ENCODE data around the gene DNMBP.
"Not testable (repeated sequence)": the region's sequence is repeated elsewhere in the genome, so short reads cannot be mapped to it uniquely, and the experiment has no call there.

The DNMBP gene

GRCh38 chr10:99965700-99966099 is 44.0 kb downstream of the DNMBP start:
- POLR2A ChIA-PET: no interaction called here
- no peak for TF ChIP-seq TARDBP (IDR thresholded peaks at IDR 0.05)
- TF ChIP-seq FOXM1 (IDR thresholded peaks at IDR 0.05; ENCODE audit: borderline replicate concordance): no peak
- no peak for TF ChIP-seq FOXA1 (IDR thresholded peaks at IDR 0.05)
- no peak for TF ChIP-seq SUZ12 (IDR thresholded peaks at IDR 0.05)
- TF ChIP-seq FOXK2 (IDR thresholded peaks at IDR 0.05): no peak
- no peak for TF ChIP-seq NFRKB (IDR thresholded peaks at IDR 0.05)
- no peak for TF ChIP-seq L3MBTL2 (conservative IDR thresholded peaks at IDR 0.05)
- no peak for DNase-seq (ENCODE audit: extremely low spot score)
- CTCF ChIA-PET: no interaction called here

DNA sequence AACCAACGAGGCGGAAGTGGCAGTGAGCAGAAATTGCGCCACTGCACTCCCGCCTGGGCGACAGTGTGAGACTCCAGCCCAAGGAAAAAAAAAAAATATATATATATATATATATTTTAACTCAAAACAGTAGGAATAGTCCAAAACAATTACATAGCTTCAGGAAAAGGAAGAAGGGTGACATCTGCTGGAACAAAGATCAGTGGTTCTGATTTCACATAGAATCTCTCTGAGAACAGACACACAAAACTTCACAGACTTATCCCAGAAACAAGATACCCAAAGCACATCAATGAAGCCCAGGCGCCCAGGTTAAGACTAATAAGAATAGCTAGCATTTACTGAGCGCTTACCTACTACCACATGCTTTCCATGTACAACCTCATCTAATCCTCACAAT is 45.0 kb downstream of the DNMBP start:
- ChIA-PET POLR2A (no interaction called here), CTCF (interaction anchor here (0.6 to 1.4 kb wide), 4 partner anchors 87 to 640 kb away, joined by 3 read pairs; no protein-coding TSS in a partner anchor)
- DNase-seq (ENCODE audit: extremely low spot score): no peak
- no peak for TF ChIP-seq L3MBTL2 (conservative IDR thresholded peaks at IDR 0.05)
- TF ChIP-seq CTBP1 (IDR thresholded peaks at IDR 0.05; ENCODE audit: borderline replicate concordance): no peak
- no peak for TF ChIP-seq ELF4 (IDR thresholded peaks at IDR 0.05)
- TF ChIP-seq BHLHE40 (IDR thresholded peaks at IDR 0.05; ENCODE audit: borderline replicate concordance): no peak
- no peak for TF ChIP-seq SUZ12 (IDR thresholded peaks at IDR 0.05)
- TF ChIP-seq HDGF (IDR thresholded peaks at IDR 0.05; ENCODE audit: borderline replicate concordance): no peak
- no peak for TF ChIP-seq PKNOX1 (IDR thresholded peaks at IDR 0.05)
- no peak for TF ChIP-seq NFRKB (IDR thresholded peaks at IDR 0.05)
- no peak for TF ChIP-seq SP1 (IDR thresholded peaks at IDR 0.05)
- no peak for TF ChIP-seq ARNT (IDR thresholded peaks at IDR 0.05)
- no peak for TF ChIP-seq TARDBP (IDR thresholded peaks at IDR 0.05)
- TF ChIP-seq LEF1 (IDR thresholded peaks at IDR 0.05; ENCODE audit: borderline replicate concordance): no peak
- no peak for TF ChIP-seq FOXA1 (IDR thresholded peaks at IDR 0.05)
- no peak for TF ChIP-seq ZNF384 (IDR thresholded peaks at IDR 0.05)
- TF ChIP-seq FOXM1 (IDR thresholded peaks at IDR 0.05; ENCODE audit: borderline replicate concordance): no peak
- no peak for TF ChIP-seq FOXK2 (IDR thresholded peaks at IDR 0.05)

- DNase-seq (ENCODE audit: extremely low spot score); POLR2A ChIA-PET; CTCF ChIA-PET: not testable (repeated sequence)
Measured at GRCh38 chr10:99963467-99964165, 46.1 kb downstream of the DNMBP start.

DNA sequence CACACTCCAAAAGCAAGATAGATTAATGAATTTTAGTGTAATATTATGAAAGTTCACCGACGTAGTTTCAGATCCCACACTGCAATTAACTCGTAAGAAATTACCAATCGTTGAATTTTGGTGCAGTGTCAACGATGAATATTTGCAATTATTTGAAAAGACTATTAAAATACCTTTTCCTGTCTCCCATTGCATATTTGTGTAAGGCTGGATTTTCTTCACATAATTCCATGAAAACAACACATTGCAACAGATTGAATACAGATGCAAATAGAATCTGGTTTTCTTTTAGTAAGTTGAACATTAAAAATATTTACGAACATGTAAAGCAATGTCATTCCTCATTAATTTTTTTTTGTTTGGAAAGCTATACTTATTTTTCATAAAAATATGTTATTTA is 50.9 kb downstream of the DNMBP start:
- CTCF ChIA-PET: interaction anchor here (0.6 kb wide), 1 partner anchor 99 kb away, joined by 3 read pairs; no protein-coding TSS in a partner anchor
- POLR2A ChIA-PET: no interaction called here
- no peak for DNase-seq (ENCODE audit: extremely low spot score)
- no peak for TF ChIP-seq L3MBTL2 (conservative IDR thresholded peaks at IDR 0.05)

DNA sequence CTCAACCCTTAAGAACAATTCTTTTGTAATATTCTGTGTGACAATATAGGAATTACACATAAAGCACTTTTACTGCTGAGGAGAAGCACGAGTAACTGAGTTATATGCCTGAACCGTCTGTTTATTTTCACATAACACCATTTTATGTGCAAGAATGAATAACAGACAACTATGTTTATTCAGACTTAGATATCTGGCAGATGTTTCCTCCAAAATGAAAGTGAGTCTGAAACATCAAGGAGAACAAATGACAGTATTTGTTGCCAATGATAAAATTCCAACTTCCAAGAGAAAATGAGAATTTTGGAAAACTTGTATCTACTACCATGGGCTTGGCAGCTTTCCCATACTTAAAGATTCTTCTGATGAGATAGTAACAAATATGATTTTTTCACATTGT is 51.4 kb downstream of the DNMBP start:
- ChIA-PET POLR2A (no interaction called here), CTCF (no interaction called here)
- TF ChIP-seq L3MBTL2 (conservative IDR thresholded peaks at IDR 0.05) (no peak), SP1 (IDR thresholded peaks at IDR 0.05) (no peak), SUZ12 (IDR thresholded peaks at IDR 0.05) (no peak), TARDBP (IDR thresholded peaks at IDR 0.05) (no peak), ZNF384 (IDR thresholded peaks at IDR 0.05) (no peak), ELF4 (IDR thresholded peaks at IDR 0.05) (no peak), FOXA1 (IDR thresholded peaks at IDR 0.05) (no peak), NFRKB (IDR thresholded peaks at IDR 0.05) (no peak), HDGF (IDR thresholded peaks at IDR 0.05; ENCODE audit: borderline replicate concordance) (no peak), FOXM1 (IDR thresholded peaks at IDR 0.05; ENCODE audit: borderline replicate concordance) (no peak), FOXK2 (IDR thresholded peaks at IDR 0.05) (no peak), BHLHE40 (IDR thresholded peaks at IDR 0.05; ENCODE audit: borderline replicate concordance) (no peak), CTBP1 (IDR thresholded peaks at IDR 0.05; ENCODE audit: borderline replicate concordance) (no peak), PKNOX1 (IDR thresholded peaks at IDR 0.05) (no peak), ARNT (IDR thresholded peaks at IDR 0.05) (no peak), LEF1 (IDR thresholded peaks at IDR 0.05; ENCODE audit: borderline replicate concordance) (no peak)
- no peak for DNase-seq (ENCODE audit: extremely low spot score)

DNA sequence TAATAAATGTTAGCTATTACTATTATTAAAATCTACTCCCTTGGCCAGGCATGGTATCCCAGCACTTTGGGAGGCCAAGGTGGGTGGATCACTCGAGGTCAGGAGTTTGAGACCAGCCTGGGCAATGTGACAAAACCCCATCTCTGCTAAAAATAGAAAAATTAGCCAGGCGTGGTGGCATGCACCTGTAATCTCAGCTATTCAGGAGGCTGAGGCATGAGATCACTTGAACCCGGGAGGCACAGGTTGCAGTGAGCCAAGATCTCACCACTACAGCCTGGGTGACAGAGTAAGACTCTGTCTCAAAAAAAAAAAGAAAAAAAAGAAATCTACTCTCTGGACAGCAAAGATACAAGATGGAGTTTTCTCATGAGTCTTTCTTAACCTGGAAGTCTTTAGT is 56.2 kb downstream of the DNMBP start:
- CTCF ChIA-PET: interaction anchor here (0.7 kb wide), 1 partner anchor 92 kb away, joined by 3 read pairs; no protein-coding TSS in a partner anchor
- DNase-seq (ENCODE audit: extremely low spot score); POLR2A ChIA-PET: not testable (repeated sequence)

- CTCF ChIA-PET: interaction anchor here (0.7 kb wide), 1 partner anchor 93 kb away, joined by 3 read pairs; no protein-coding TSS in a partner anchor
- POLR2A ChIA-PET: no interaction called here
- DNase-seq (ENCODE audit: extremely low spot score): no peak
- no peak for TF ChIP-seq FOXA1 (IDR thresholded peaks at IDR 0.05)
- no peak for TF ChIP-seq LEF1 (IDR thresholded peaks at IDR 0.05; ENCODE audit: borderline replicate concordance)
- TF ChIP-seq SUZ12 (IDR thresholded peaks at IDR 0.05): no peak
- no peak for TF ChIP-seq ELF4 (IDR thresholded peaks at IDR 0.05)
- no peak for TF ChIP-seq CTBP1 (IDR thresholded peaks at IDR 0.05; ENCODE audit: borderline replicate concordance)
- TF ChIP-seq TARDBP (IDR thresholded peaks at IDR 0.05): no peak
- TF ChIP-seq ZNF384 (IDR thresholded peaks at IDR 0.05): no peak
- TF ChIP-seq FOXK2 (IDR thresholded peaks at IDR 0.05): no peak
- TF ChIP-seq FOXM1 (IDR thresholded peaks at IDR 0.05; ENCODE audit: borderline replicate concordance): no peak
- no peak for TF ChIP-seq SP1 (IDR thresholded peaks at IDR 0.05)
- no peak for TF ChIP-seq L3MBTL2 (conservative IDR thresholded peaks at IDR 0.05)
- no peak for TF ChIP-seq HDGF (IDR thresholded peaks at IDR 0.05; ENCODE audit: borderline replicate concordance)
- no peak for TF ChIP-seq NFRKB (IDR thresholded peaks at IDR 0.05)
Measured at GRCh38 chr10:99952799-99953198, 56.9 kb downstream of the DNMBP start.

DNA sequence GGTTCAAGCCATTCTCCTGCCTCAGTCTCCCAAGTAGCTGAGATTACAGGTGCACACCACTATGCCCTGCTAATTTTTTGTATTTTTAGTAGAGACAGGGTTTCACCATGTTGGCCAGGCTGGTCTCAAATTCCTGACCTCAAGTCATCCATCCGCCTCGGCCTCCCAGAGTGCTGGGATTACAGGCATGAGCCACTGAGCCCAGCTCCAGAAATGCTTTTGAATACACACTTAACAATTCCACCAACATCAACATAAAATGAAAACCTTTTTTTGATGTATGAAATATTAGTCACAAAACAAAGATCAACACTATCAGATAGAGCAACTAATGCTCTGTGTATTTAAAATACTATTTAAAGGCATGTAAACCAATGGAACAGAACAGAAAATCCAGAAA is 63.7 kb downstream of the DNMBP start:
- CTCF ChIA-PET; POLR2A ChIA-PET; DNase-seq (ENCODE audit: extremely low spot score): not testable (repeated sequence)

Measured in HEK293T (cell line).